Activated naive CD4-positive, alpha-beta T cell treated with anti-CD3 and anti-CD28 coated beads, Interleukin-2, amount 10 ng/mL, durations not matched to agents 7 days and 5 days (primary cell): Measurements from ENCODE around the gene PEX16.

Source experiments
- CTCF ChIA-PET: fragments of 350-600 bp; sonication (Branson Sonifier 250); formaldehyde crosslinking; loops from one replicate; lab custom pipeline; 2021; ENCODE audit warnings: antibody characterized with exemption; lab: Charles Lee
- DNase-seq: peaks from one replicate; pipeline ENCODE4 v3.0.0-alpha.2; 2020
- H3K27ac Mint-ChIP-seq: one replicate; pipeline ENCODE4 v1.8.0; 2021; ENCODE audit warnings: mild to moderate bottlenecking, moderate library complexity, mixed read lengths
- H3K27me3 Mint-ChIP-seq: one replicate; pipeline ENCODE4 v1.8.0; 2021; ENCODE audit warnings: mild to moderate bottlenecking, mixed read lengths
- H3K36me3 Mint-ChIP-seq: one replicate; pipeline ENCODE4 v1.8.0; 2021; ENCODE audit warnings: mixed read lengths
- H3K4me1 Mint-ChIP-seq: one replicate; pipeline ENCODE4 v1.8.0; 2021; ENCODE audit warnings: mixed read lengths
- H3K4me3 Mint-ChIP-seq: one replicate; pipeline ENCODE4 v1.8.0; 2021; ENCODE audit warnings: mild to moderate bottlenecking, moderate library complexity, mixed read lengths
- H3K9me3 Mint-ChIP-seq: one replicate; pipeline ENCODE4 v1.8.0; 2021; ENCODE audit warnings: mixed read lengths

PEX16 gene

DNA sequence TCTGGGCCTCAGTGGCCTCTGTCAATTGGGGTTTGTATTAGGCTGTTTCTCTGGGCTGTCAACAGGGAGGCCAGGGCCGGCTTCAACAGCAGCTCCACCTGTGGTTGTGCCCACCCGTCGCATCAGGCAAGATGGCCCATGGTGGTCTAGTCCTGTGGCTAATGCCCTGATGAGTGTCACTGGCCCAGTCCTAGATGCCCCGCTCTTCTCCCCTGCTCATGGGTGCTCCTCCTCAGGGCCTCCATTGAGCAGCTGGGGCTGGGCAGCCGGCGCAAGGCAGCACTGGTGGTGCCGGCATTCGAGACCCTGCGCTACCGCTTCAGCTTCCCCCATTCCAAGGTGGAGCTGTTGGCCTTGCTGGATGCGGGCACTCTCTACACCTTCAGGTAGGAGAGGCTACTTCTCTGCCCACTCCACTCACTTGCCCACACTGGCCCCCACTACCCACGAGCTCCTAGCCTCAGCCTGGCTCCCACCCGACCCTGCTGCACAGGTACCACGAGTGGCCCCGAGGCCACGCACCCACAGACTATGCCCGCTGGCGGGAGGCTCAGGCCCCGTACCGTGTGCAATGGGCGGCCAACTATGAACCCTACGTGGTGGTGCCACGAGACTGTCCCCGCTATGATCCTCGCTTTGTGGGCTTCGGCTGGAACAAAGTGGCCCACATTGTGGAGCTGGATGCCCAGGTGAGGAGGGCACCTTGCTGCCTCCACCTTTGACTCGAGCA, 10.2 kb upstream of the PEX16 start:
- Mint-ChIP-seq H3K9me3 (no peaks in the 10 kb centered on the region), H3K4me3 (no peak overlapping the region), H3K27me3 (peaks cover 39% of the 10 kb centered on the region), H3K27ac (peak overlapping the region; percentile 28), H3K4me1 (peaks cover 47% of the 10 kb centered on the region), H3K36me3 (peaks cover 3% of the 10 kb centered on the region)
- no peak for DNase-seq
- CTCF ChIA-PET, result no interaction called here

DNA sequence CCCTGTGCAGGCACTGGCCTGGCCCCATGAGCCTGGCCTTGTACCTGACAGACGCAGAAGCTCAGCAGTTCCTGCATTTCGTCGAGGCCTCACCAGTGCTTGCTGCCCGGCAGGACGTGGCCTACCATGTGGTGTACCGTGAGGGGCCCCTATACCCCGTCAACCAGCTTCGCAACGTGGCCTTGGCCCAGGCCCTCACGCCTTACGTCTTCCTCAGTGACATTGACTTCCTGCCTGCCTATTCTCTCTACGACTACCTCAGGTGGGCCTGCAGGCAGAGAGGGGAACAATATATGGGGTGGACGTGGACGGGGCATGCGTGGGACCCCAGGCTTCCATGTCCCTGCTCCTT, 9.6 kb upstream of the PEX16 start:
- no peaks in the 10 kb centered on the region for H3K9me3 Mint-ChIP-seq
- H3K4me1 Mint-ChIP-seq, result peaks cover 47% of the 10 kb centered on the region
- no peak overlapping the region for H3K27ac Mint-ChIP-seq
- peaks cover 39% of the 10 kb centered on the region for H3K27me3 Mint-ChIP-seq
- no peak for DNase-seq
- H3K36me3 Mint-ChIP-seq, result peaks cover 3% of the 10 kb centered on the region
- CTCF ChIA-PET, result no interaction called here
- no peak overlapping the region for H3K4me3 Mint-ChIP-seq

DNA sequence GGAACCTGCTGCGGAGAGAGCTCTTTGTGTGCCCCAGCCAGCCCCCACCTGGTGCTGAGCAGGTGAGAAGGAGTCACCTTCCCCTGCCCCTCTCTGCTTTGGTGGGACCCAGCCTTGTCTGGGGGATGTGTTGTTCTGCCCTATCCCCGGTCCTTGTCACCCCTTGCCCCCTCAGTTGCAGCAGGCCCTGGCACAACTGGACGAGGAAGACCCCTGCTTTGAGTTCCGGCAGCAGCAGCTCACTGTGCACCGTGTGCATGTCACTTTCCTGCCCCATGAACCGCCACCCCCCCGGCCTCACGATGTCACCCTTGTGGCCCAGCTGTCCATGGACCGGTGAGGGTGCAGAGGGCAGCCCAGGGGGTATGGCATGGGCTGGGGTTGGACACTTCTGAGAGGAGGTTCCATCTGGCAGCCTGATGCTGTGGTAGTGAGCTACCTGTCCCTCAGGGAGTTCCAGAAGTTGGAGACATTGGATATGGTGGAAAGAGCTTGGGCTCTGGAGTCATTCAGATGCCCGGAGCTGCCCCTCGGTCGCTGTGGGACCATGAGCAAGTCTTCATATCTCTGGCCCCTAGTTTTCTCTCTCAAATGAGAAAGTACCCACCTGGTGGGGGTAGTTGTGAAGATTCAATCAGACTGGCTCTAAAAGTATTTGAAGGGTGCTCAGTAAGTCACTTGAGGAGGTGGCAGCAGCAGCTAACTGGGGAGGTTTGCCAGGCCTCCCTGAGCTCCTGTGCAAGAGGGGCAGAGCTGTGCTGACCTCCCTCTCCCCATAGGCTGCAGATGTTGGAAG, 9.1 kb upstream of the PEX16 start:
- Mint-ChIP-seq H3K4me1 (peaks cover 46% of the 10 kb centered on the region), H3K27ac (no peak overlapping the region)

DNA sequence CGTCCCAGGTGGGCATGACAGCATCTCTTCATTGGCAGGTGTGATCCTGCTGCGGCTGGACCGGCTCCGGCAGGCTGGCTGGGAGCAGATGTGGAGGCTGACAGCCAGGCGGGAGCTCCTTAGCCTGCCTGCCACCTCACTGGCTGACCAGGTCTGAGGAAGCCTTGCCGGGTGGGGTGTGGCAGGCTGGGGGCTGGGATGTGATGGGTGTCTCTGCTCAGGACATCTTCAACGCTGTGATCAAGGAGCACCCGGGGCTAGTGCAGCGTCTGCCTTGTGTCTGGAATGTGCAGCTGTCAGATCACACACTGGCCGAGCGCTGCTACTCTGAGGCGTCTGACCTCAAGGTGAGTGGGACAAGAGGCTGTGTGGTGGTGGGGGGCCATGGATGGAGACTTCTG, 8.3 kb upstream of the PEX16 start:
- H3K27ac Mint-ChIP-seq, result no peak overlapping the region
- H3K4me1 Mint-ChIP-seq, result peaks cover 43% of the 10 kb centered on the region
- CTCF ChIA-PET, result no interaction called here

More for the DNA sequence above, 9.1 kb upstream of the PEX16 start:
- Mint-ChIP-seq H3K4me3 (no peak overlapping the region), H3K9me3 (no peaks in the 10 kb centered on the region), H3K36me3 (peaks cover 3% of the 10 kb centered on the region), H3K27me3 (peaks cover 43% of the 10 kb centered on the region)
- CTCF ChIA-PET, result no interaction called here
- DNase-seq, result no peak

DNA sequence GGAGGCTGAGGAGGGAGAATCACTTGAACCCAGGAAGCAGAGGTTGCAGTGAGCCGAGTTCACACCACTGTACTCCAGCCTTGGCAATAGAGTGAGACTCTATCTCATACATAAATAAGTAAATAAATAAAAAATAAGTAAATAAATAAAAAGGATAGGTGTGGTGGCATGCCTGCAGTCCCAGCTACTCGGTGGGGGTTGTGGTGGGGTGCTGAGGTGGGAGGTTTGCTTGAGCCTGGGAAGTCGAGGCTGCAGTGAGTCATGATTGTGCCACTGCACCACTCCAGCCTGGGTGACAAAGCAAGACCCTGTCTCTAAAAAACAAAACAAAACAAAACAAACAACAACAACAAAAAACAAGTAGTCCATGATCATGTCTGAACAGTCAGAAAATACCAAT, 7.9 kb upstream of the PEX16 start:
- no peak for DNase-seq
- no peak overlapping the region for H3K27ac Mint-ChIP-seq
- no peaks in the 10 kb centered on the region for H3K9me3 Mint-ChIP-seq
- no peak overlapping the region for H3K4me3 Mint-ChIP-seq
- H3K4me1 Mint-ChIP-seq, result peaks cover 38% of the 10 kb centered on the region
- peaks cover 2% of the 10 kb centered on the region for H3K36me3 Mint-ChIP-seq
- peaks cover 55% of the 10 kb centered on the region for H3K27me3 Mint-ChIP-seq
- CTCF ChIA-PET, result no interaction called here

More for the DNA sequence above, 8.3 kb upstream of the PEX16 start:
- H3K27me3 Mint-ChIP-seq, result peaks cover 50% of the 10 kb centered on the region
- peaks cover 2% of the 10 kb centered on the region for H3K36me3 Mint-ChIP-seq
- no peak overlapping the region for H3K4me3 Mint-ChIP-seq
- no peak for DNase-seq
- H3K9me3 Mint-ChIP-seq, result no peaks in the 10 kb centered on the region

DNA sequence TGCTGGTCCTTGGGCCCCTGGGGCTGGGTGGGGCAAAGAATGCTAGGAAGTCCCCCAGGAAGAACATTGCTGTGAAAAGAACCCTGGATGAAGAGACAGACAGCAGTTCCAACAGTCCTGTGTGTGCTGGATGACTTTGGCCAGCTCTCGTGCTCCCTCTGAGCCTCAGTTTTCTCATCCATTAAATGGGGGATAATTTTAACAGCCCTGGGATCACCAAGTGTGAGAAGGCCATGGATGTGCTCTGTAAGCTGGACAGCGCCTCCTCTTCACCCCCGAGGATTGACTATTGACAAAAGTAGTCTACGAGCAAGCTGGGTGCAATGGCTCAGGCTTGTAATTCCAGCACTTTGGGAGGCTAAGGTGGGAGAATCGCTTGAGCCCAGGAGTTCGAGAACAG, 7.2 kb upstream of the PEX16 start:
- CTCF ChIA-PET, result no interaction called here
- no peak for DNase-seq
- Mint-ChIP-seq H3K4me3 (no peak overlapping the region), H3K4me1 (peaks cover 38% of the 10 kb centered on the region), H3K27me3 (peaks cover 61% of the 10 kb centered on the region), H3K9me3 (no peaks in the 10 kb centered on the region), H3K27ac (no peak overlapping the region), H3K36me3 (peaks cover 2% of the 10 kb centered on the region)

DNA sequence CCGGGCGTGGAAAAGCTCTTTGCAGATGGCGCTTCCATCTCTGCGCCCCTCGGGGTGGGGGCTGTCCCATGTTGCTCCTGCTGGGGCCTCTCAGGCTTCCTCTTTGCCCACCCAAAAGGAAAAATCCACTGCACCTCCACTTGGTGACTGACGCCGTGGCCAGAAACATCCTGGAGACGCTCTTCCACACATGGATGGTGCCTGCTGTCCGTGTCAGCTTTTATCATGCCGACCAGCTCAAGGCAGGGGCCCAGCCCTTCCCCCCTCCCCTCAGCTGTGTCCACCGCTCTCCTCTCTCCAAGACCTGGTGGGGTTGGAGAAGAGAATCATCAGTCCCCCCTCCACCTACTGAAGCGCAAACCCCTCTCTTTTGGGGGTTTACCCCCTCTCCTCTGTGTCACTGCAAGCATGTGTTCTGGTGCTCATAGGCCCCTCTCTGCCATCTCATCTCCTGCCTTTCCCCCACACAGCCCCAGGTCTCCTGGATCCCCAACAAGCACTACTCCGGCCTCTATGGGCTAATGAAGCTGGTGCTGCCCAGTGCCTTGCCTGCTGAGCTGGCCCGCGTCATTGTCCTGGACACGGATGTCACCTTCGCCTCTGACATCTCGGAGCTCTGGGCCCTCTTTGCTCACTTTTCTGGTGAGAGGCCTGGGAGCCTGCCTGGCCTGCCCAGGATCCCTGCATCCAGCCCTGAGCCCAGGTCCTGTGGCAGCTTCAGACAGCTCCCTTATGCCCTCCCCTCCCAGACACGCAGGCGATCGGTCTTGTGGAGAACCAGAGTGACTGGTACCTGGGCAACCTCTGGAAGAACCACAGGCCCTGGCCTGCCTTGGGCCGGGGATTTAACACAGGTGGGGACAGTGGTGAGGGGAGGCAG, 6.6 kb upstream of the PEX16 start:
- Mint-ChIP-seq H3K9me3 (no peaks in the 10 kb centered on the region), H3K27ac (no peak overlapping the region), H3K4me3 (peak overlapping the region; percentile 42), H3K27me3 (peaks cover 62% of the 10 kb centered on the region), H3K4me1 (peaks cover 38% of the 10 kb centered on the region), H3K36me3 (peaks cover 2% of the 10 kb centered on the region)
- CTCF ChIA-PET, result interaction anchor here (1.2 kb wide), 1 partner anchor 83 kb away, joined by 4 read pairs; no protein-coding TSS in a partner anchor
- peak; percentile 16 for DNase-seq

DNA sequence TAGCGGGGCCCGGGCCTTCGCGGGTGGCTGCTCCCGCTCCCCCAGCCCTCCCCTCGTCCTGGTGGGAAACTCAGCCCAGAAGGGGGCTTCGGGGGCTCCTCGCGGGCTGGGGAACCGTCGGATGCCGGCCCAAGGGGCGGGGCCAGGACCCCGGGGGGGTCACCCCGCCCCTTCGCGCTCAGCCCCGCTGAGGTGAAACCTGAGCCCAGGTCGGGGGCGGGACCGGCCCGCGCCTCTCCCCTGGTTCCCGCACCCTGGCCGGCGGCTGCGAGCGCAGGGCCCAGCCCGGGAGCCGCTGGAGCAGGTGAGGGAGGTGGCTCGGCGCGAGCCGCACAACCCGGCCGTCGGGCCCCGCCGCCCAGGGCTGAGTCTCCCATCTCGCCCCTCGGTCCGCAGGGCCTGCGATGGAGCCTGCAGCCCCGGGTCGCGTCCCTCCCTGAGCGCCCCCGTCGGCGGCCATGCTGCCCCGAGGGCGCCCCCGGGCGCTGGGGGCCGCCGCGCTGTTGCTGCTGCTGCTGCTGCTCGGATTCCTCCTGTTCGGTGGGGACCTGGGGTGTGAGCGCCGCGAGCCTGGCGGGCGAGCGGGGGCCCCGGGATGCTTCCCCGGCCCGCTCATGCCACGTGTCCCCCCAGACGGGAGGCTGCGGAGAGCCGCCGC, 4.9 kb upstream of the PEX16 start, which contains the start of gene LARGE2:
Gene LARGE2, plus strand, starts transcription at position 232 of the 658 bp plus-strand sequence. Its CDS starts 227 bp downstream, at position 459.
- no peaks in the 10 kb centered on the region for H3K9me3 Mint-ChIP-seq
- H3K27me3 Mint-ChIP-seq, result peaks cover 62% of the 10 kb centered on the region
- peaks cover 47% of the 10 kb centered on the region for H3K4me1 Mint-ChIP-seq
- peak within 1 kb of the TSS; percentile 65 for H3K4me3 Mint-ChIP-seq
- peaks cover 2% of the 10 kb centered on the region for H3K36me3 Mint-ChIP-seq
- DNase-seq, result peak; percentile 33
- CTCF ChIA-PET, result no interaction called here
- no peak within 1 kb of the TSS for H3K27ac Mint-ChIP-seq

DNA sequence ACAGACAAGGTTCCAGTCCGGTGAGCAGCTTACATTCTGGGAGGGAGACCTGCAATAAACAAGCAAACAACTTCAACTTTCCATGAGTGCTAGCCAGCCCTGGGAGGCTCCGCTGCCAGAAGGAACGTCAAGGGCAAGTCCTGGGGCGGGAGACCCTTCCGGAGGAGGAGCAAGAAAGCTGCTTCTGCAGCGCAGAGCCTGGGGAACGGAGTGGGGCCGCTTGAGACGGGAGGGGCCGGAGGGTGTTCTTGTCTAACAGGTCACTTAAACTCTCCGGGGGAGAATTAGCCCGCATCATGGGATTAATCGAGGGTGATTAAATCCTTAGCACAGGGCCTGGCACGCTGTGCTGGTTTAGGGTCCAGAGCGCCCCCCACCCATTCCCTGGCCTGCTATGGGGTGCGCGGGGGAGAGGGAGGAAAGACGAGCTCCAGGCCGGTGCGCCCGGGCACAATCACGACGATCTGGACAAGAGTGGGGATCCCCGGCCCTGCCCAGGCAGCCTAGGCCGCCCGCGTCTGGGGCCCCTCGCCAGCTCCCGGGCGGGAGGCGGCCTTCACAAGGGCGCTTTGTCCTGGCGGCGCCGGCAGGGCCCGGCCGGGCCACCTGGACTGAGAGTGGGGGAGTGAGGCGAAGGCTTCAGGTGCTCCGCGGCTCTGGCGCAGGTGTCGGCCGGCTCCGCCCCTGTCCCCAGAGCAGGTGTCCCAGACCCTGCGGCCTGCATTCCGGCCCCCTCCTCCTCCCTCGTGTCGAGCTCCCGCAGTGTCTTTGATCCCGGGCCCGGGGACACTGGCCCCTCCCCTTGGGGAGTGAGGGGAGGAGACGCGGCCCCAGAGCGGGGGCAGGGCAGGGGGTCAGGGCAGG, 4.1 kb upstream of the PEX16 start:
- Mint-ChIP-seq H3K27me3 (peaks cover 62% of the 10 kb centered on the region), H3K4me1 (peaks cover 44% of the 10 kb centered on the region), H3K9me3 (no peaks in the 10 kb centered on the region), H3K36me3 (peaks cover 2% of the 10 kb centered on the region), H3K4me3 (peak overlapping the region; percentile 48), H3K27ac (no peak overlapping the region)
- DNase-seq, result peak; percentile 24
- CTCF ChIA-PET, result no interaction called here

DNA sequence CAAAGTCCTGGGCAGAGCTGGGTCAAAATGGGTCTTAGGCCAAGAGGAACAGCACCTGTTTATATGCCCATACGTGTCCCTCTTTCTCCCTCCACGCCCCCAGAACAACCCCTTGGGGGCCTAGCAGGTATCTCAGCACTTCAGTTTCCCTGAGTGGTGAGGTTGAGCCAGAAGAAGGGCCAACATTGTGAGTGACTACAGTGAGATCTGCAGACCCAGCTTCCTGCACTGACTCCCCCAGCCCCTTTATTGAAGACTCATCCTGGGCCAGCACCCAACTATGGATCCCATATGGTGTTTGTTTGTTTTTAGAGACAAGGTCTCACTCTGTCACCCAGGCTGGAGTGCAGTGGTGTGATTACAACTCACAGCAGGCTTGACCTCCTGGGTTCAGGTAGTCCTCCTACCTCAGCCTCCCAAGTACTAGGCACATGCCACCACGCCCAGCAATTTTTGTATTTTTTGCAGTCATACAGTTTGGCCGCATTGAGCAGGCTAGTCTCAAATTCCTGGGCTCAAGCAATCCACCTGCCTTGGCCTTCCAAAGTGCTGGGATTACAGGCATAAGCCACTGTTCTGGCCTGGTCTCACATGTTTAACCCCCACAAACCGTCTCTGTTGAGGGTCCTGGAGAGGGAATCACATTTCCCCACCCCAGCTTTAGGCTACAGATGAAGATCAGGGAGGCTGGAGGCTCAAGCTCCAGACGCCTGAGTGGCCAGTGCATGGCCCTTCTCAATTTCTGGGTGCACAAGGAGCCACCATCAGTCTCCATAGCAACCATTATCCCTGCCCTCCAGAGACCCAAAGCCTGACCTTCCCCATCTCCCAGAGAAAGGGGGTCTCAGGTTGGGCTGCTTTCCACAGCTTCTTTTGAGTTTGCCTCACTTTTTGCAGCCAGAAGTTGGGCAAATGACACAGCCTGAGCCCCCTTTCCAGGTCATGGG, 3.1 kb upstream of the PEX16 start:
- H3K4me1 Mint-ChIP-seq, result peaks cover 53% of the 10 kb centered on the region
- CTCF ChIA-PET, result no interaction called here
- peak overlapping the region; percentile 48 for H3K4me3 Mint-ChIP-seq

DNA sequence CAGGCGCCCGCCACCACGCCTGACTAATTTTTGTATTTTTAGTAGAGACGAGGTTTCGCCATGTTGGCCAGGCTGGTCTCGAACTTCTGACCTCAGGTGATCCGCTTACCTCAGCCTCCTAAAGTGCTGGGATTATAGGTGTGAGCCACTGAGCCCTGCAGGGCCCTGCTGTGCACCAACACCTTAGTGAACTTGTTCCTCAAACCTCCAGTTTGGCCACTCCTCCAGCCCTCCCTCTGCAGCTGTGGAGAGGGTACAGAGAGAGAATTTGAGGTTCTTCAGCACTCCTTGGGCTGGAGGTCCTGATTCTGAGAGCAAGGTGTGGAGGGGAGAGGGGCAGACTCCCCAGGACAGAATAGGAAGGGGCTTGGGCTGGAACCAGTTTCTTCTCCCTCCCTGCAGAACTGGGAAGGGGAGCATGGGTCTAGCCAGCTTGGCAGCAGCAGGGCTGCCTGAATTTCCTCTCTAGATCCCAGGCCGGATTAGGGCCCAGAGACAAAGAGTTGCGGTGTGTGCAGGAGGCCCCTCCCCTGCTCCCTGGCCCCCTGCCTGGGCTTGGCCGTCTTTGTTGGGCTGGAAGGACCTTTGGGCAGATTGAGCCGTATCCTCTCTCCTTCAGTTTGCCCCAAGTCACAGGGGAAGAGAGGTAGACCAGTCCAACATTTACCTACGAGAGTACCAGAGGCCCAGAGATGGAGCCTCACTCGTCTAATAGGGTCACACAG, 2.3 kb upstream of the PEX16 start:
- Mint-ChIP-seq H3K27ac (no peak overlapping the region), H3K9me3 (no peaks in the 10 kb centered on the region), H3K4me3 (peak overlapping the region; percentile 86), H3K27me3 (peaks cover 44% of the 10 kb centered on the region), H3K4me1 (peaks cover 59% of the 10 kb centered on the region), H3K36me3 (peaks cover 12% of the 10 kb centered on the region)
- CTCF ChIA-PET, result no interaction called here
- DNase-seq, result no peak

More for the DNA sequence above, 3.1 kb upstream of the PEX16 start:
- peak; percentile 14 for DNase-seq
- Mint-ChIP-seq H3K9me3 (no peaks in the 10 kb centered on the region), H3K27ac (no peak overlapping the region), H3K36me3 (peaks cover 9% of the 10 kb centered on the region), H3K27me3 (peaks cover 52% of the 10 kb centered on the region)
